GM19043 (cell line): ENCODE data around the gene ARMH1.
"Not testable (repeated sequence)": the region's sequence is repeated elsewhere in the genome, so short reads cannot be mapped to it uniquely, and the experiment has no call there.

ENCODE experiments used
- ATAC-seq: cut with Tn5 transposase; IDR thresholded peaks from one replicate; pipeline ENCODE4 v1.9.1; 2021; ENCODE audit warnings: low read depth; ENCODE audit not compliant: unreplicated experiment

Gene ARMH1

DNA sequence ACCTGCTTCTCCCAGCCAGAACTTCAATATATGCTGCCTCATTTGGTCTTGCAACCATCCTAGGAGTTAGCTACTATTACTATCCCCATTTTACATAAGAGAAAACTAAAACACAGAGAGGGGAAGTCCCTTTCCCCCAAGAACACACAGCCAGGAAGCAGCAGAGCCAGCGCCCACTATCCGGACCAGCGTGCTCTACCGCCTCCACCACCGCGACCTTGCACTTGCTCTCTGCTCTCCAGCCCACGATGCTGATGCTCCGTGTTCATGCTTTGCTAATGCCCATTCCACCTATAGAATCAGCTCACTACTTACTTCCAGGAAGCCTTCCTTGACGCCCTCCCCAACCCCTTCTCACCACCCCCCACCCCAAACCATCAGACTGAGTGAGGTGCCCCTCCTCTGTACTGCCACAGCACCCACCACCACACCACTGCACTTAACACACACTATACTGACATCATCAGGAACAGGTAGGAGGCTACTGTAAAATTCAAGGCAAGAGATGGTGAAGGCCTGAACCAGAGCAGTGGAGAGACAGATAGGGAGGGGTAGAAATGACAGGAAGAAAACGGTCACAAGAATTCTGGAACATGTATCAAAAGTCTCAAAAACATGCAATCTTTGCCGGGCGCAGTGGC, 9.7 kb upstream of the ARMH1 start:
- ATAC-seq = no peak

DNA sequence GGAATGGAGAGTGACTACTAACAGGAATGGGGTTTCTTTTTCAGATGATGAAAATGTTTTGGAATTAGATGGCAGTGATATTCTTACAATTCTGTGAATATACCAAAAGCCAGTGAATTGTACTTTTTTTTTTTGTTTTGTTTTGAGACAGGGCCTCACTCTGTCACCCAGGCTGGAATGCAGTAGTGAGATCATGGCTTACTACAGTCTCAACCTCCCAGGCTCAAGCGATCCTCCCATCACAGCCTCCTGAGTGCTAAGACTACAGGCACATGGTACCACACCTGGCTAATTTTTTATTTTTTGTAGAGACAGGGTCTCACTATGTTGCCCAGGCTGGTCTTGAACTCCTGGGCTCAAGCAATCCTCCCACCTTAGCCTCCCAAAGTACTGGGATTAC, 7.8 kb upstream of the ARMH1 start:
- ATAC-seq = not testable (repeated sequence)

DNA sequence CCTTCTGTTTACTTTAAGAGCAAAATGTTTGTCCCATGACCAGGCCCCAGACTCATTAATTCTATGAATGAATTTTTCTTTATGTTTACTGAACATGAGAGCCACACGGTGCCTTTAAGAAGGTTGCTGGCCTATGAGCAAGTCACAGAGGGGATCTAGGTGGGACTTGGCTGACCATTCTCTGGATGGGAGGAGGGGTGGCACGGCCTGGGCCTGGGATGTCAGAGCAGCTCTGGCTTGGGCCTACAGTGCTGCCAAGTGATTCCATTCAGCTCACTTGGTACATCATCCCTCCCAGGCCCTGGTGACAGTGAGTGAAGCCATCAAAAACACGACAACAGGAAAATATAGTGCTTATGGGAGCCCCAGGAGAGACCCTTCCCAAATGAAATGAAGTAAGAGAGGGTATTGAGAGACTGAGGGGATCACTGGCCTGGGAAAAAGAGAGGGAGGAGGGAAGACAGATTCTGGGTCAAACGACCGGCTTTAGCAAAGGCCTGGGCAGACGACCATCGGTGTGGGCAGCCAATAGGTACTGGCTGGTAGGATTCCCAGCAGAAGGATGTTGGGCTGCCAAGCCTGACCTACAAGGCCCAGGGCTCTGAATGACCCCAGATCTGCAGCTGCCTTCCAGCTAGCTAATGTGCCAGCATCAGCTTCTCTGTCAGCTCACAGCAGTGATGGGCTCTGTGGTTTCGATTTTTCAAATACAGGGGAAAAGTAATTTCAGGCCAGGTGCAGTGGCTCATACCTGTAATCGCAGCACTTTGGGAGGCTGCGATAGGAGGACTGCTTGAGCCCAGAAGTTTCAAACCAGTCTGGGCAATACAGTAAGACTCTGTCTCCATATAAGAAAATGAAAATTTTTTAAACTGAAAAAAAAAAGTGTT, 3.5 kb upstream of the ARMH1 start:
- no peak for ATAC-seq

DNA sequence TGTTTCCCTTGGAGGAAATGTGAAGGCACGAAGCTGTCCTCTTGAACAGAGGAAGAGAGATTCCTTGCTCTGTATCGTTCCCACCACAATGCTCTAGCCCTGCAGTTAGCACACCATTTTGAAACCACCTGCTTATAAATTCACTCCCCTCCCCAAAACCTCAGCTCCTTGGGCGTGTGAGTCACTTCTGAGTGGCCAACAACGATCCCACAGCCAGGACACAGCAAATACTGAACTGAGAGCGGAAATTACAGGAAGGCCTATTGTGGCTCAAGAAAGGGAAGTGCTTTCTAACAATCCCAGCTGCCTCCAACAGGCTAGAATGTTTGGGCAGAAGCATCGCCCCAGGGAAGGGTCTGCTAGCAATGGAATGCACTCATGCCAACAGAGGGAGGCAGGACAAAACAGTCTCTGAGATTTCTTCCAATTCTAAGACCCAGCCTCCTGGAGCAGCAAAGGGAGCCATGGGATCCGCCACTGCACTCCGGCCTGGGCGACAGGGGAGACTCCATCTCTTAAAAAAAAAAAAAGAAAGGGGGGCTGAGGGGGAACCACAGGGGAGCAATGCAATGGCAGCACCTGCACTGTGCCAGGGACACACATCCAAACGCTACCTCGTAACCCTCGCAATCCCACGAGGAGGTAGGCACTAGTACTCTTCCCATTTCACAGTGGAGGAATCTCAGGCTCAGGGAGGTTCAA, 2.1 kb upstream of the ARMH1 start:
- no peak for ATAC-seq

DNA sequence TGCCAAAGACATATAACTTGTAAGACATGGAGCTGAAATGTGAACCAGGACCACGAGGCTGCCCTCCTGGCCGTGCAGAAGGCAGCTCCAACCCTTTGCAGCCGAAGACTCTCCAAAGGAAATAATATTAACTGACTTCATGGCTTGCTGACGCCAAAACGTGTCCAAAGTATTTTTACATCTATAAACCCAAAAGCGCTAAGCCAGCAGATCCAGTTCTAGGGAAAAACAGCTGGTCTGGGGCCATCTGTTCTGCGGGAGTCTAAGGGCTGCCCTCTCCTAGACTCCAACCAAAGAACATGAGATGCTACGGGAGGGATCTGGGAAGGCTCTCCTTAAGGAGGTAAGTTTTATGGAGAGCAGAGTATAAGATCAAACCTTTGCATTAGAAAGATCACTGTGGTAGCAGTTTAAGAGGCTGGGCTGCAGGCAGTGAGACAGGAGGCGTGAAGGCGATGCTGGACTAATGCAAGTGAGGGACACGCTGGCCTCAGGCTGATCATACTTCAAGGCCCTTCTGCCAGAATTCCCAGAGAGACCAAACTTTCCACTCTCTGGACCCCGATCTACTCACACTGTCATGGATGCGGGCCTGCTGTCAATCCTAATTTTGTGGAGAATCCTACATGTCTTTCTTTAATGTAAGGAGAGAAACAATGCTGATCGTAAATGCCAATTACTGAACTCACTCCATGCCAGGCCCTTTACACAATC, 1.4 kb upstream of the ARMH1 start:
- ATAC-seq = no peak

DNA sequence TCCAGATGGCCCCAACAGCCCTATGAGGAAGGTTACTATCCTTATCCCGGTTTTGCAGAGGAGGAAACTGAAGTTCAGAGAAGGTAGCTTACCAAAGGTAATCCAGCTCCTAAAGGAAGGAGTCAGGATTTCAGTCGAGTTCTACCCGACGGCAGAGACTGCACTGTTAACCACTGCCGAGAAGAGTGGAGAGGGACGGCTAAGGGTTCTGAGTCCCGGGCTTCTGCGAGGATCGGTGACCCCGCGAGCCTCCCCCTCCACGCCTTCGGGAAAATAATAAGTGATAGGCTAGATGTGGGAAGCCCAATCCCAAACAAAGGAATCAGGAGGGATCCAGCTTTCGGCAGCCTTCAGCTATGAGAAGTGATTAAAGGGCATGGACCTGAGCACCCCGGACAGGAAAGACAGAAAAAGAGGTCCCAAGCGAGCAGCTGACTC, 820 bp upstream of the ARMH1 start:
- peak; percentile 2 for ATAC-seq

DNA sequence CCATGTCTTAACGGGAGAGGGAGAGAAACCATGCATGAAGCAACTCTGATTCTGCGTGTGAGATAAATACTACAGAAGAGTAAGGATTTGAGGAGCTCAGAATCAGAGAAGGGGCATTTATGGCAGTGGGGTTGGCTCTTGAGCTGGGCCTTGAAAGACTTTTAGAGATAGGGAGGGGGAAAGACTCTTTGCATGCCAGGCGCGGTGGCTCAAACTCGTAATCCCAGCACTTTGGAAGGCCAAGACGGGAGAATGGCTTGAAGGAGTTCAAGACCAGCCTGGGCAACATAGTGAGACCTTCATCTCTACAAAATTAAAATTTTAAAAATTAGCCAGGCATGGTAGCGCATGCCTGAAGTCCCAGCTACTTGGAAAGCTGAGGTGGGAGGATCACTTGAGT, 672 bp downstream of the ARMH1 start:
- no peak for ATAC-seq

DNA sequence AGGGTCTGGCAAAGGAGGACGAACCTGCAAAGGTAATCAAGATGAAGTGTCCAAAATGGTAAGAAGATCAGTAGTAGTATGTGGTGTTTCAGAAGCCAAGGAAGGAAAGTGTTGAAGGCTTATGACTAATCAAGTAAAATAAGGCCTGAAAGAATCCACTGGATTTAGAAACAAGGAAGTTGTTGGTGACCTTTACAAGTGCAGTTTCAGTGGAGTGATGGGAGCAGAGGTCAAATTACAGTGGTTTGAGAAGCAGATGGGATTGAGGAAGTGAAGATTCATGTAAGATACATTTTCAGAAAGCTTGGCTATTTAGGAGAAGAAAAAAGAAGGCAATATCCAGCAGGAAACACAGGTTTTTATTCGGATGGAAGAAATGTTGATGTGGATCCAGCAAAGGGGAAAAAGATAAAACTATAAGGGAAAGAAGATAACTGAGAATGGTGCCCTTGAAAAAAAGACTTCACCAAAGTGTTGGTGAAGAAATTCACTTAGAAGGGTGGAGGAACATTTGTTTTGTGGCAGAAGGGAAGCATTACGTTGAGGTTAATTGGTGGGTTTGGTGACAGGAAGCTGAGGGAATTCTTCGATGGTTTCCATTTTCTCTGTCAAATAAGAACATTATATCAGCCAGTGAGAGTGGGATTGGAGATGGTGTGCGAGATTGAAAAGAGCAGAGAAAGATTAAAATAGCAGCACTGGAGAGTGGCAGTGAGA, 2.1 kb downstream of the ARMH1 start:
- ATAC-seq = no peak

DNA sequence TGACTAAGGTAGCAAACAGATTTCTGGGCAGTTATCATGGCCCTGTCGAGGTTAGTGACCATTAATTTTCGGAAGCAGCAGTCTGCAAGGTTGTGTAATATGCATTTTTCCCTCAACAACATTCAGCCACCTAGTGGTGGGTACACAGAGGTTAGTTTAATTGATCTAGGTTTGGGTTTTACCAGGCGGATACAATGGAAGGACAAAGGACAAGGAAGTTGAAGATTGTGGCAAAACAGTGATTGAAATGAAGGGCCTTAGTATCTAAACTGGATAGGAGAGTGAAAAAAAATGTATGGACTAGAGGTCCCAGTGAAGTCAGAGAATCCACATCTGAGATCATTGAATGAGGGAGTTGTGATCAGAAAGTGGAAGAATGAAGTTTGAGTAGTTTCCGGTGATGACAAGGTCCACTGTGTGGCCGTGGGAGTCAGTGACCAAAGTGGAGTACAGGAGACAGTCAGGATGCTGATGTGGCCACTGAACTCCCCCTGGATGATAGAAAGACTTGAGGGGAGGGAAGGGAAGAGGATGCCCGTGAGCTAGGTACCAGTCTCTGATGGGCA, 2.8 kb downstream of the ARMH1 start:
- no peak for ATAC-seq

DNA sequence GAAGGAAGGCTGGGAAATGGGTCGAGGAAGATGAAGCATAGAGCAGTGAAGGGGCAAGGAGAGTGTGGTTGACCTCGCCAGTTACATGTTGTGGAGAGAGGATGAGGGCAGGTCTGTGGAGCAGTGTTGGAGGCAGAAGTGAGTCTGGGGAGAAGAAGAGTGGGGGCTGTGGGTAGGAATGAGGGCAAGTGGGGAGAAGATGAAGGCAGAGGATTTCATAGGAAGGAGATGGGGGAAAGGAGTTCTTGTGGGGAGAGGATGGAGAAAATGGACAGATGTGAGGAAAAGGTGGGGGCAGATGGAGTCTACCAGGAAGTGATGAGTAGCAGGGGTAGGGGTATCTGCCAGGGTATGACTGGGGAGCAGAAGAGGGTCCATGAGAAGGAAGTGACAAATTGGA, 3.6 kb downstream of the ARMH1 start:
- ATAC-seq = no peak

DNA sequence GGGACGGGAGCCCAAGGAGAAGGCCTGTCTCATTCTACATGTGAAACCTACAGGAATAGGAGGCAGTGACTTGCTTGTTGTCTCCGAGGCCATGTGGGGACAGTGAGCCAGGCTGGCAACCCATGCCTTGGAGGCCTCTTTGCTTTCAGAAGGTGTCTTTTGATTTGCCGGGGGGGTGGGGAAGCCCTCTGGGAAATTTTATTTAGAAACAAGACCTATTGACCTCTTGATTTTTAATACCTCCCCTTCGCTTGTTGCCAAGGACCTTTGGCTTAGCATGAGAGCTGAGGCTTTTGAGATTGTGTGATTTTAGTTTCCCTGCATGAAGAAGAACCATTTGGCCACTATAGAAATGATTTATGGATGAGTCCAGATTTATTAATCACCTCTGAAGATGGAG, 4.1 kb downstream of the ARMH1 start:
- ATAC-seq = no peak

DNA sequence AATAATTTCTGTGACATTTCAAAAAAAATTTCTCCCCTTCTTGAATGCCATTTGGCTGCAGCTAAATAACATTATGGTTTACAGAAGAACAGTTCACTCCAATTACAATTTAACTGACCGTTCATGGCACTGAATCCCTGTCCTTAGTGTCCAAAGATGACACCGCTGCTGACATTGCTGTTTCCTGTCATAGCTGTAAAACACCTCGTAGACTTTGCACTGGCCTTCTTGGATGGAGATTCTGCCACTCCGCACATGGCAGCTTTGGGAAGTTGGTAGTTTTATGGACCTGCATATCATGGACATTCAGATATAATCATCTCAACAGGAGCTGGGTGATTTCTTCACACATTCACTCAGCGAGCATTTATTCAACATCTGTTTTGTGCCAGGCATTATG, 5.0 kb downstream of the ARMH1 start:
- ATAC-seq = no peak

DNA sequence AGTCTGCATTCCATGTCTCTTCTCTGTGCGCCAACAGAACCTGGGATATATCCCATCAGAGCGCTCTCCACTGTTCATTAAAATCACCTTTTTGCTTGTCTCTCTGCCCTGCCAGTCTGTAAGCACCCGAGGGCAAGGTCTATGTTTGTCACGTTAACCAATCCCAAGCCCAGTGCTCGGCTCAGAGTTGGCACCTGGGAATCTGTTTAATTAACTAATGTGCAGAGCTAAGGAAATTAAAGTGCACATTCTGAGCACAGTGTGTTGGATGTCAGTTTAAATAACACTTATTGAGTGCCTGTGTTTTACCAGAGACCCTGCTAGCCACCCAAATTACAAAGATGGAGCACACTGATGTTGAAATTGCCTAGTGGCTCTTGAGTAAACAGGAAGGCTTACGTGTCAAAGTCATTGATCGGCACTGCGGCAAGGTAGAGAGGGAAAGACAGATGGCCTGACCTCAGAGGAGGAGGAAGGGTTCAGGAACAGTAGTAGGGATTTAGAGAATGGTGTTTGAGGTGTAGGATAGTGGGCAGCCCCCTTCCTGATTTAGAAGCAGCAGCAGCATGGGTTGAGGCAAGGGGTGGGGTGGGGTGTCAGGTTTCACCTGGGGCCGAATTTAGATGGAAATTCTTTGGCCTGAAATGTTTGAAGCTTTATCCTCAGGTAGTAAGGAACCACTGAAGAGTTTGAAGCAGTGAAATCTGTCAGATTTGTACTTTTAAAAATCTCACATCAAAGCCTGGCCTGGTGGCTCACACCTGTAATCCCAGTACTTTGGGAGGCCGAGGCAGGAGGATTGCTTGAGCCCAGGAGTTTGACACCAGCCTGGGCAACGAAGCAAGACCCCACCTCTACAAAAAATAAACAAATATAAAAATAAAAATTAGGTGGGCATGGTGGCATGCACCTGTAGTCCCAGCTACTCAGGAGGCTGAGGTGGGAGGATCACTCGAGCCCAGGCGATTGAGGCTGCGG, 7.7 kb downstream of the ARMH1 start:
- ATAC-seq = no peak

DNA sequence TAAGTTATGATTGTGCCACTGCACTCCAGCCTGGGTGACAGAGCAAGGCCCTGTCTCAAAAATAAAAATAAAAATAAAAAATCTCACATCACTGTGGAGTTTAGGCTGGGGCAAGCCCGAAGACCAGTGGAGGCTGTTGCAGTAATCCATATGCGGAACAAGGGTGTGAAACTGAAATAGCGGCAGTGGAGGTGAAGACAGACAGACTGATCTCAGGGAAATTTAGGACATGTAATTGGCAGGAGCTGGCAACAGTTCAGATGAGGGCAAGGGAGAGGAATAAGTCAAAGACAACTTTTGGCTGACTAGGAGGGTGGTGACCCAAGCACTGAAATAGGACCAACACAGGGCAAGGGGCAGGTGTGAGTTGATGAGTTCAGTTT, 8.4 kb downstream of the ARMH1 start:
- no peak for ATAC-seq

DNA sequence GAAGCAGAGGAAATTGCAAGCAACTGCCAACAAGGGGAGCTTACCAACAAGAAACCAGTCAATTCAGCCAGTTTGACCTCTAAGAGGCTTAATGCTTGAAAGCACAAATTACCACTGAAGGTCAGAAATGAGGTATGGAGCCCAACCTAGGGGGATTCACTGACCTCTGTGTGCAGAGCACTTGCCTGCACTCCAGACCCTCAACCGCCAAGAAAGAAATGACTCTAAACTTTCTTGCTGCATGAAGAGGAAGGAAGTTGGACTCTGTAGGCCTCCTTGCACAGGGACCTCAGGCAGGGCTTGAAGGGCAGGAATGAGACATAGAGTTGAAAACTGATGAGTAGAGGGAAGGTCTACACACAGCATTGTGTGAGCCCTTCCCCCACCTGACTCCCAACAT, 10.0 kb downstream of the ARMH1 start:
- peak; percentile 81 for ATAC-seq

DNA sequence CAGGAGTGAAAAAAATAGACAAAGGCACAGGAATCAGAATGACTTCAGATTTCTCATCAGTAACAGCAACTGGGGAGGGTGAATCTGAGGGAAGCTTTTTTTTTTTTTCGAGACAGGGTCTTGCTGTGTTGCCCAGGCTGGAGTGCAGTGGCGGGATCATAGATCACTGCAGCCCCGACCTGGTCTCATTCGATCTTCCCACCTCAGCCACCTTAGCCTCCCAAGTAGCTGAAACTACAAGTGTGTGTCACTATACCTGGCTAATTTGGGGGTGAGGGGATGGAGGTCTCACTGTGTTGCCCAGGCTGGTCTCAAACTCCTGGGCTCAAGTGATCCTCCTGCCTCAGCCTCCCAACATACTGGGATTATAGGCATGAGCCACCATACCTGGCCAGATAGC, 10.7 kb downstream of the ARMH1 start:
- no peak for ATAC-seq

DNA sequence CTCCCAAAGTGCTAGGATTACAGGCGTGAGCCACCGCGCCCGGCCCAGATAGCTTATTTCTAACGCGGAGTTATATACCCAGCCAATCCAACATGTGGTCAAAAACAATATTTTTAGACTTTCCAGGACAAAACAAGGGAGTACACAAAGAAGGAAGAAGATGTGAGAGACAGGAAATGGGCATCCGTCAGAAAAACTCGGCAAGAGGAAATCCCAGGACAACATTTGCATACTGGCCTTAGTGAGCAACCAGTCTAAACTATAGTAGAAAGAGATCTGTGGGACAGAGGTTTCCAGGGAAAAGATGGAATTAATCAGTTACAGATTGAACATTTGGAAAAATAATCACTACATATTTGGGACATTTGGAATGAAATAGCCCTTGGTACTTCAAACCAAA, 11.4 kb downstream of the ARMH1 start:
- no peak for ATAC-seq

DNA sequence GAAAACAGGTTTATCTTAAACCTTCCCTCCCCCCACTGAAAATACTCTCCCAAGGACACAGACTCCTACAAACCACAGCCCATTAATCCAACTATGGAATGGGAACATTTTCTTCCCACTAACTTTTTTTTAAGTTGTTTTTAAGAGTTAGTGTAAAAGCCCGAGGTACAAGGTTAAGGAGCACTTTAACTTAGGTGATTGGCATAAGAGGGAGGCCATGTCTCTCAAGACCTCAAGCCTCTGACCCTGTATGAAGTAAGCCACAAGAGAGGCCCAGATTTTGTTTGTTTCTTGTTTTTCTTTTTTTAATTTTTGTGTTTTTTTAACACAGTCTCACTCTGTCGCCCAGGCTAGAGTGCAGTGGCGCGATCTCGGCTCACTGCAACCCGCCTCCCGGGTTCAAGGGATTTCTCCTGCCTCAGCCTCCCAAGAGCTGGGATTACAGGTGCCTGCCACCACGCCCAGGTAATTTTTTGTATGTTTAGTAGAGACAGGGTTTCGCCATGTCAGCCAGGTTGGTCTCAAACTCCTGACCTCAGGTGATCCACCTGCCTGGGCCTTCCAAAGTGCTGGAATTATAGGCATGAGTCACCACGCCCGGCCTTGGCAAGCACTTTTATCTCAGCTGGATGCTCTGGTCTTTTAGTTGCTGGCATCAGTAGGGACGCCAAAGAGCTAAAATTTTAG, 14.4 kb downstream of the ARMH1 start:
- no peak for ATAC-seq
